Esophagus muscularis mucosa (tissue), 3 donors: Measurements from ENCODE around the gene APLF.

Source experiments
- CTCF ChIP-seq, 3 experiments: fragments of 200-600 bp in 2 of 3; fragments of 450-650 bp in 1 of 3; sonication (generic) in 2 of 3; IDR thresholded peaks; one replicate each; pipeline ENCODE4 v1.5.1; 2017 to 2019; ENCODE audit warnings: antibody characterized with exemption in 3 of 3, mild to moderate bottlenecking in 2 of 3, moderate library complexity in 1 of 3
- POLR2A ChIP-seq: fragments of 450-650 bp; IDR thresholded peaks from one replicate; pipeline ENCODE4 v1.6.1; 2017; ENCODE audit warnings: antibody characterized with exemption, moderate library complexity, mild to moderate bottlenecking, low read depth
- POLR2AphosphoS5 ChIP-seq, 2 donors: sonication (generic); formaldehyde crosslinking; IDR thresholded peaks; one replicate each; pipeline ENCODE4 v1.6.1; 2017; ENCODE audit warnings: antibody characterized with exemption in 2 of 2

DNA sequence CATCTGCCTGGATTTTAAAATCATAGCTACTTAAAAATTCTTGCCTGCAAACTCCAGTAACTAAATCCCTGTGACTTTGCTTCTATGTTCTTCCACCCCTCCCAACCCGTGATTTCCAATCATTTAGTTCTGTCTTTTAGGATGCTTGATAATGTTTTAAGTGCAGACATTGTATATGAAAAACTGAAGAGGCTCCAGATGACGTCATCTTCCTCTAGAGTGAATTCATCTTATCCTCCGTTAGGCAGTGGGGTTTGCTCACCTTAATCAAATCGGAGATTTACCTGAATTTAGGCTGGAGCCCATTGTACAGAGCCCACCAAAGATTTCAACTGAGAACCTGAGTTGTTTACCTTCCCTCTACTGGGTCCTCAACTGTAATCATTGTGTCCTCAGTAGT is 11.2 kb upstream of the APLF start:
- TF ChIP-seq CTCF (IDR thresholded peaks at IDR 0.05) (no peak), POLR2A (no peak), POLR2AphosphoS5 (IDR thresholded peaks at IDR 0.05) (no peak)
